ENCODE measurements around the gene SHBG. TPM values are rescaled to one million over a fixed set of nuclear protein-coding genes. Genes with fewer than 3 reads are reported as not detected.

SHBG gene
- total RNA-seq, 4 donors from 2014 or later = 0.63 to 1.2 TPM; not detected in 2

DNA sequence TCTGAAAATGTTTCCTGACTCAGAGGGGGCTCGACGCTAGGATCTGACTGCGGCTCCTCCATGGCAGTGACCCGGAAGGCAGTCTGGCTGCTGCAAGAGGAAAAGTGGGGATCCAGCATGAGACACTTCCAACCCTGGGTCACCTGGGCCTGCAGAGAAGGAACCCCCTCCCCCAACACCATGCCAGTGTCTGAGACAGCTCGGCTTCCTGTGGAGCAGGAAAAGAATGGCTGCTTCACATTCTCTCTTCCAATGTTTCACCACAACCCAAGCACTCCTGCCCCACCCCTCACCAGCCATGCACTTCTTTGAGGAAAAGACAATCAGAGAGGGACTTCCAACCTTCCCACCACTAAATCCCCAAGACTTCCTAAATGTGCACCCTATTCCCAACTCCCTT, 46.6 kb downstream of the SHBG start:
- no peak for TF ChIP-seq CTCF (IDR thresholded peaks at IDR 0.05)
- no peak for TF ChIP-seq POLR2A (IDR thresholded peaks at IDR 0.05)
- TF ChIP-seq EP300 (IDR thresholded peaks at IDR 0.05) = no peak
- 78 to 91% methylated on average over 5 of the region's 5 CpGs for WGBS, 2 donors
- Histone ChIP-seq H3K27ac (no peak overlapping the region), H3K4me1 (no peaks in the 10 kb centered on the region), H3K36me3 (peaks cover 9 to 51% (median 28%) of the 10 kb centered on the region in 3 donors), H3K27me3 (no peaks in the 10 kb centered on the region), H3K4me3 (no peak overlapping the region), H3K9me3 (peaks cover 0 to 10% (median 0%) of the 10 kb centered on the region in 4 donors)
- DNase-seq (ENCODE audit: low spot score in 2 of 2) = no peak

GRCh38 chr17:7677388-7678067, 47.6 kb downstream of the SHBG start:
- H3K4me1 ChIP-seq = no peaks in the 10 kb centered on the region
- TF ChIP-seq EP300 (IDR thresholded peaks at IDR 0.05) (no peak), CTCF (IDR thresholded peaks at IDR 0.05) (no peak), POLR2A (IDR thresholded peaks at IDR 0.05) (no peak)
- H3K27me3 ChIP-seq = no peaks in the 10 kb centered on the region
- peaks cover 7 to 41% (median 28%) of the 10 kb centered on the region in 3 donors for H3K36me3 ChIP-seq
- H3K27ac ChIP-seq = no peak overlapping the region
- WGBS, 2 donors = 72 to 74% methylated on average over 10 of the region's 10 CpGs
- no peak for DNase-seq (ENCODE audit: low spot score in 2 of 2)
- no peak overlapping the region for H3K4me3 ChIP-seq
- H3K9me3 ChIP-seq = peaks cover 0 to 10% (median 0%) of the 10 kb centered on the region in 4 donors

Small RNA genes within 50 kb of the gene (small RNA-seq; reads per million reads assigned to genes)
- gene CD68 = not detected

Other genes with a start within 250 kb of the SHBG start
- 1 to 10 TPM; 2.4 to 9.8 (median 6.0) TPM for gene TNK1, start 249.0 kb upstream of the SHBG start, total RNA-seq
- gene PLSCR3, start 235.6 kb upstream of the SHBG start, total RNA-seq = 10 to 100 TPM; 28.7 to 55.5 (median 42.9) TPM
- 100 to 1,000 TPM in 2 of 4 donors, 10 to 100 TPM in 2; 88.3 to 121 (median 103) TPM for gene TMEM256, start 226.0 kb upstream of the SHBG start, total RNA-seq
- gene NLGN2, start 222.3 kb upstream of the SHBG start, total RNA-seq = 10 to 100 TPM; 14.4 to 32.4 (median 23.9) TPM
- gene SPEM1, start 209.8 kb upstream of the SHBG start, total RNA-seq = not detected
- not detected for gene SPEM2, start 204.5 kb upstream of the SHBG start, total RNA-seq
- not detected for gene SPEM3, start 201.3 kb upstream of the SHBG start, total RNA-seq
- 1 to 10 TPM; 1.7 to 6.6 (median 4.1) TPM for gene TMEM102, start 194.7 kb upstream of the SHBG start, total RNA-seq
- gene FGF11, start 190.6 kb upstream of the SHBG start, total RNA-seq = 1 to 10 TPM; 1.5 to 3.3 (median 2.2) TPM
- gene CHRNB1, start 185.1 kb upstream of the SHBG start, total RNA-seq = 10 to 100 TPM in 3 of 4 donors, 1 to 10 TPM in 1; 6.5 to 16.0 (median 13.5) TPM
- gene ZBTB4, start 150.5 kb upstream of the SHBG start, total RNA-seq = 10 to 100 TPM; 60.5 to 64.1 (median 63.0) TPM
- gene SLC35G6, start 148.7 kb upstream of the SHBG start, total RNA-seq = not detected
- 100 to 1,000 TPM in 3 of 4 donors, 10 to 100 TPM in 1; 87.0 to 163 (median 125) TPM for gene POLR2A, start 145.8 kb upstream of the SHBG start, total RNA-seq
- 100 to 1,000 TPM in 2 of 4 donors, 10 to 100 TPM in 2; 59.4 to 109 (median 98.8) TPM for gene TNFSF12, start 81.1 kb upstream of the SHBG start, total RNA-seq
- gene TNFSF13, start 71.4 kb upstream of the SHBG start, total RNA-seq = 10 to 100 TPM; 44.7 to 93.3 (median 64.7) TPM
- gene SENP3, start 68.2 kb upstream of the SHBG start, total RNA-seq = 10 to 100 TPM; 54.3 to 75.4 (median 59.0) TPM
- gene CD68, start 50.5 kb upstream of the SHBG start, total RNA-seq = 10 to 100 TPM; 19.3 to 65.7 (median 34.2) TPM
- 100 to 1,000 TPM in 1 of 4 donors, 10 to 100 TPM in 3; 58.3 to 102 (median 66.2) TPM for gene MPDU1, start 46.3 kb upstream of the SHBG start, total RNA-seq
- 1 to 10 TPM; 3.1 to 6.9 (median 5.0) TPM for gene SOX15, start 40.0 kb upstream of the SHBG start, total RNA-seq
- gene FXR2, start 15.2 kb upstream of the SHBG start, total RNA-seq = 10 to 100 TPM; 34.7 to 39.4 (median 36.7) TPM
- gene SAT2, start 2.3 kb upstream of the SHBG start, total RNA-seq = 100 to 1,000 TPM in 1 of 4 donors, 10 to 100 TPM in 3; 69.3 to 130 (median 82.0) TPM
- gene ATP1B2, start 20.8 kb downstream of the SHBG start, total RNA-seq = 1 to 10 TPM; 1.5 to 3.9 (median 1.9) TPM
- gene TP53, start 57.4 kb downstream of the SHBG start, total RNA-seq = 10 to 100 TPM; 26.7 to 32.1 (median 30.0) TPM
- 1 to 10 TPM; 3.6 to 8.0 (median 4.8) TPM for gene WRAP53, start 58.3 kb downstream of the SHBG start, total RNA-seq
- under 1 TPM in 2 of 4 donors, not detected in 2; 0.20 to 0.21 TPM for gene EFNB3, start 75.1 kb downstream of the SHBG start, total RNA-seq
- gene DNAH2, start 87.6 kb downstream of the SHBG start, total RNA-seq = 1 to 10 TPM in 1 of 4 donors, under 1 TPM in 3; under 0.01 to 1.4 (median under 0.01) TPM
- gene KDM6B, start 204.1 kb downstream of the SHBG start, total RNA-seq = 10 to 100 TPM in 2 of 4 donors, 1 to 10 TPM in 2; 7.5 to 10.8 (median 9.7) TPM
- 10 to 100 TPM in 3 of 4 donors, 1 to 10 TPM in 1; 9.2 to 41.7 (median 25.6) TPM for gene TMEM88, start 224.9 kb downstream of the SHBG start, total RNA-seq
- gene NAA38, start 227.4 kb downstream of the SHBG start, total RNA-seq = 100 to 1,000 TPM; 104 to 198 (median 167) TPM
- 10 to 100 TPM in 2 of 4 donors, 1 to 10 TPM in 2; 9.4 to 13.6 (median 11.1) TPM for gene CYB5D1, start 227.9 kb downstream of the SHBG start, total RNA-seq

All from tibial nerve (tissue), 4 donors.